Measurements from ENCODE around the gene KLK5. TPM values are rescaled to one million over a fixed set of nuclear protein-coding genes. Genes with fewer than 3 reads are reported as not detected.

KLK5 gene
- total and polyA plus RNA-seq, 2 of the 13 experiments (the other 11 are each of a cell fraction or from before 2014, with no cell fraction given), result not detected

GRCh38 chr19:50906217-50906616 is 46.6 kb downstream of the KLK5 start:
- no peak overlapping the region for H3K4me3 ChIP-seq (replicated peaks in 1 of 3; ENCODE audit: insufficient read depth in 1 of 3, low read depth in 2 of 3, low read length in 3 of 3)
- no TSS peak for BruUV-seq (replicated peaks)
- peak; percentile 37; the same call in 1 of the 3 replicates for ATAC-seq
- WGBS (ENCODE audit: low lambda C conversion rate), result 10% methylated on average over 5 of the region's 5 CpGs
- peaks cover 0 to 19% of the 10 kb centered on the region in 2 experiments; a peak in 4 of 5 replicates for H3K27me3 ChIP-seq (ENCODE audit: control insufficient read depth in 1 of 2, insufficient read depth in 2 of 2, low read length in 2 of 2)
- H3K4me1 ChIP-seq (ENCODE audit: insufficient read depth, low read length), result no peaks in the 10 kb centered on the region
- intact Hi-C loops (cut with micrococcal nuclease; ENCODE audit: unreplicated experiment), result no loop called here
- H4K20me1 ChIP-seq (ENCODE audit: insufficient read depth, low read length), result no peaks in the 10 kb centered on the region
- no peak overlapping the region for H3K27ac ChIP-seq (ENCODE audit: extremely low read length, insufficient read depth, low read length)
- H3K9ac ChIP-seq (ENCODE audit: insufficient read depth, low read depth, low read length), result no peak overlapping the region
- no peaks in the 10 kb centered on the region for H3K9me3 ChIP-seq (ENCODE audit: low read length)
- no peak overlapping the region for H2AFZ ChIP-seq (ENCODE audit: low read length)
- H3K4me2 ChIP-seq (ENCODE audit: low read depth, low read length), result no peak overlapping the region
- ChIA-PET POLR2A (no interaction called here), CTCF (ENCODE audit: low intra/inter-chr PET ratio, low total read pairs) (interaction anchor here (1.2 kb wide), 1 partner anchor 16 kb away, joined by 5 read pairs; no protein-coding TSS in a partner anchor)
- peak; percentile 17 for DNase-seq (ENCODE audit: low spot score)
- no peaks in the 10 kb centered on the region for H3K79me2 ChIP-seq (ENCODE audit: insufficient read depth, low read length)
- FAIRE-seq, result no peak
- no peak for TF ChIP-seq GATA4 (IDR thresholded peaks at IDR 0.05; ENCODE audit: borderline replicate concordance, low read depth)
- no peak for TF ChIP-seq ZFP90 (CRISPR knock-in tag; IDR thresholded peaks at IDR 0.05; ENCODE audit: borderline replicate concordance)
- no peak for TF ChIP-seq AHDC1 (CRISPR knock-in tag; IDR thresholded peaks at IDR 0.05; ENCODE audit: borderline replicate concordance)
- TF ChIP-seq SMC3 (IDR thresholded peaks at IDR 0.05; ENCODE audit: low read length), result peak; percentile 23; the same call in 1 of the 2 replicates
- peak; percentile 55 for TF ChIP-seq CTCF (CRISPR knock-in tag; IDR thresholded peaks at IDR 0.05)
- 0 out of 2 replicates have a peak, but pooled peaks have one; percentile 11 for TF ChIP-seq STAG1 (CRISPR knock-in tag; IDR thresholded peaks at IDR 0.05)
- TF ChIP-seq ZSCAN22 (CRISPR knock-in tag; IDR thresholded peaks at IDR 0.05), result peak; percentile 88
- no peak for TF ChIP-seq HOXA5 (CRISPR knock-in tag; IDR thresholded peaks at IDR 0.05)
- TF ChIP-seq ZNF766 (CRISPR knock-in tag; IDR thresholded peaks at IDR 0.05; ENCODE audit: borderline replicate concordance), result no peak
- in situ Hi-C loops (cut with HindIII; ENCODE audit: extremely low pct_ligation_motif_present, low pct_unique_long_range_greater_than_20kb), result no loop called here
- no peaks in the 10 kb centered on the region for H3K36me3 ChIP-seq (replicated peaks in 1 of 2; ENCODE audit: control insufficient read depth in 1 of 2, insufficient read depth in 2 of 2, low read length in 2 of 2)
